IPS-20b (cell line): ENCODE measurements around the gene WBP2.
"Not testable (repeated sequence)": the region's sequence is repeated elsewhere in the genome, so short reads cannot be mapped to it uniquely, and the experiment has no call there.

Experiments
- H3K27ac ChIP-seq: one replicate; pipeline ENCODE4 v1.5.1; 2013; ENCODE audit warnings: low read length
- H3K27me3 ChIP-seq: 2 replicates; pipeline ENCODE4 v1.6.1; 2013; ENCODE audit warnings: mild to moderate bottlenecking, low read length, inconsistent platforms; ENCODE audit not compliant: insufficient read depth
- H3K36me3 ChIP-seq: 2 replicates; pipeline ENCODE4 v1.6.1; 2013; ENCODE audit warnings: low read depth, mild to moderate bottlenecking, inconsistent platforms, low read length, moderate library complexity; ENCODE audit not compliant: insufficient read depth
- H3K4me1 ChIP-seq: 2 replicates; pipeline ENCODE4 v1.6.1; 2013; ENCODE audit warnings: mild to moderate bottlenecking, control low read depth, inconsistent platforms, low read length, moderate library complexity; ENCODE audit not compliant: insufficient read depth
- H3K4me3 ChIP-seq: 2 replicates; pipeline ENCODE4 v1.5.1; 2013; ENCODE audit warnings: mild to moderate bottlenecking, low read length, inconsistent platforms
- H3K9ac ChIP-seq: 2 replicates; pipeline ENCODE4 v1.6.1; 2013; ENCODE audit warnings: low read depth, mild to moderate bottlenecking, inconsistent platforms, low read length, moderate library complexity
- H3K9me3 ChIP-seq: 2 replicates; pipeline ENCODE4 v1.6.1; 2013; ENCODE audit warnings: mild to moderate bottlenecking, low read depth, low read length, inconsistent platforms; ENCODE audit not compliant: insufficient read depth

WBP2 gene

GRCh38 chr17:75856062-75856756 lies 1.1 kb upstream of the WBP2 start:
- Histone ChIP-seq H3K9me3 (no peaks in the 10 kb centered on the region), H3K4me3 (peak overlapping the region; percentile 88), H3K27ac (peak overlapping the region; percentile 67), H3K36me3 (peaks cover 4% of the 10 kb centered on the region), H3K9ac (peak overlapping the region; percentile 86; the same call in 1 of the 2 replicates), H3K27me3 (no peaks in the 10 kb centered on the region), H3K4me1 (peaks cover 8% of the 10 kb centered on the region; the same call in 1 of the 2 replicates)

DNA sequence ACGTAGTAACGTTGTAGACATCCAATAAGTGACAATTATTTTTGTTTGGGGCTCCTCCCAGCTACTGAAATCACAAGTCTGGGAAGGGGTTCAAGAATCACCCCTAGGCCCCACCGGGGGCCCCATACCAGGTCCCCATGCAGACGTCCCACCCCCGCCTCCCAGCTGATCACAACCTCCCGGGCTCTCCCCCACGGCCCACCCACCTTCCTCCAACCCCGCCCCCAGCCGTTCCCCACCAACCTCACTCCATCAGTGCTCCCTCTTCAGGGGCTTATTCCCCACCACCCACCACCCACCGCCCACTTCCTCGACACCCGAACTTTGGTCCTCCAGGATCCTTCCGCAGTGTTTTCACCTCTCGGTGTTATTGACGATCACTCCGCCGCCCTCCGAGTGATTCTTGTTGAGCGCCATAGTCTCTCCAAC lies 240 bp downstream of the WBP2 start:
- Histone ChIP-seq H3K4me1 (peaks cover 8% of the 10 kb centered on the region; the same call in 1 of the 2 replicates), H3K4me3 (peak overlapping the region; percentile 88), H3K27me3 (no peaks in the 10 kb centered on the region), H3K27ac (no peak overlapping the region), H3K36me3 (peaks cover 14% of the 10 kb centered on the region), H3K9me3 (no peaks in the 10 kb centered on the region), H3K9ac (peak overlapping the region; percentile 64; the same call in 1 of the 2 replicates)

DNA sequence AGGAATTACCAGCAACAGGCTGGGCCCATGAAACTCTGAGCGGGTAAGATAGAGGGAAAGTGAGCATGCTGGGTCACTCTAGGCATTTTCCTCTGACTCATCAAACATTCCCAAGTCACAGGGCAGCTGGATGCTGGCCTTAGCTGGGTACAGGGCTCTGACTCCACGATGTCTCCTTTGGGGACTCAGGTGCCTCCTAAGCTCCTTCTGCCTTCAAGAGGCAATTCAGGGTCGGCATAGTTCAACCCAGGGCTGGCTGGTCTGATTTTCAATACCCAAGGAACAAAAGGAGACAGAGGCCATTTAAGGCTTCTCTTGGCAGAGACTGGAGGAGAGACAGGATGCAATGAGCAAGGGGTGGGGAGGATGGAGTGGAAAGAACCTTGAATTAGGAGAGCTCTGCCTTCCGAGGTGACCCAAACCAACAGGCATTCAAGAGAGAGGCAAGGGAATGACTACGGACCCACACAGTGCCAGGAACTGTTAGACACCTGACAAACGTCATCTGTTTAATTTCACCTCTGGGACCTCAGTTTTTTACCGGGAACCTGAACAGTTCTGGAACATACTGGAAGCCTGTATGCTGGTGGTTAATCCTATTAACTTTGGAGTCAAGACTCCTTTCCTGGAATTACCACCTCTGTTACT lies 910 bp downstream of the WBP2 start:
- H3K9ac ChIP-seq: peak overlapping the region; percentile 64; the same call in 1 of the 2 replicates
- no peaks in the 10 kb centered on the region for H3K9me3 ChIP-seq
- no peak overlapping the region for H3K27ac ChIP-seq
- peaks cover 21% of the 10 kb centered on the region for H3K36me3 ChIP-seq
- peaks cover 8% of the 10 kb centered on the region; the same call in 1 of the 2 replicates for H3K4me1 ChIP-seq
- H3K27me3 ChIP-seq: no peaks in the 10 kb centered on the region
- peak overlapping the region; percentile 88 for H3K4me3 ChIP-seq

- peaks cover 8% of the 10 kb centered on the region; the same call in 1 of the 2 replicates for H3K4me1 ChIP-seq
- no peaks in the 10 kb centered on the region for H3K9me3 ChIP-seq
- no peak overlapping the region for H3K9ac ChIP-seq
- no peak overlapping the region for H3K4me3 ChIP-seq
- H3K36me3 ChIP-seq: peaks cover 27% of the 10 kb centered on the region
- H3K27ac ChIP-seq: no peak overlapping the region
- no peaks in the 10 kb centered on the region for H3K27me3 ChIP-seq
Measured at GRCh38 chr17:75853433-75853832, 1.7 kb downstream of the WBP2 start.

DNA sequence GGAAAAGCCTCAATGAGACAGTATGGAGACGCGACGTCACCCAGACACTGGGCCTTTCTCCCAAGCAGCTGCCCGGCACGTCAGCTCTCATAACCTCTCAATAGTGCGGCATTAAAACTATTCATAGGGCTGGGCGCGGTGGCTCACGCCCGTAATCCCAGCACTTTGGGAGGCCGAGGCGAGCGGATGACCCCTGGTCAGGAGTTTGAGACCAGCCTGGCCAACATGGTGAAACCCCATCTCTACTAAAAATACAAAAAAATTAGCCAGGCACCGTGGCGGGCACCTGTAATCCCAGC lies 3.5 kb downstream of the WBP2 start:
- H3K4me3 ChIP-seq, H3K27ac ChIP-seq, H3K27me3 ChIP-seq, H3K9me3 ChIP-seq, H3K4me1 ChIP-seq, H3K9ac ChIP-seq: not testable (repeated sequence)
- peaks cover 44% of the 10 kb centered on the region for H3K36me3 ChIP-seq

- no peak overlapping the region for H3K4me3 ChIP-seq
- no peak overlapping the region for H3K27ac ChIP-seq
- no peak overlapping the region for H3K9ac ChIP-seq
- H3K9me3 ChIP-seq: no peaks in the 10 kb centered on the region
- peaks cover 5% of the 10 kb centered on the region; the same call in 1 of the 2 replicates for H3K4me1 ChIP-seq
- H3K36me3 ChIP-seq: peaks cover 49% of the 10 kb centered on the region
- no peaks in the 10 kb centered on the region for H3K27me3 ChIP-seq
Measured at GRCh38 chr17:75850928-75851692, 4.0 kb downstream of the WBP2 start.

DNA sequence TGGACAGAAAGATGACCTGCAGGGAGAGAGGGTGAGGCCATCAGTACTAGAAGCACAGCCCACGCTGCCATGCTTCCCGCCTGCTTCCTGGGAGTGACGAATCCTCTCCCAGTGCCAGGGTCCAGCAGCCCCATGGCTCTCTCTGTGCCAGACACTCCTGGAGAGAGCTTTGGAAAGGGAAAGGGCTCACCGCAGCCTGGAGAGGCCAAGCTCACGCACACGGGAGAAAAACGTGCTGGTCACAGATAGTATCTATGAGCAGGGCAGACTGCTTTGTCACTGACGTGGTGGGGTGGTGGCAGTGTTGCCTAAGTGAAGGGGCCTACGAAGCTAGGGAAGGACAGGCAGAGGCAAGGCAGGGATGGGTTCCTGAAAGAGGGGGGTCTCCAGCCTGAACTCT lies 5.4 kb downstream of the WBP2 start:
- no peaks in the 10 kb centered on the region for H3K9me3 ChIP-seq
- no peak overlapping the region for H3K27ac ChIP-seq
- H3K27me3 ChIP-seq: no peaks in the 10 kb centered on the region
- H3K9ac ChIP-seq: no peak overlapping the region
- peaks cover 11% of the 10 kb centered on the region; the same call in 1 of the 2 replicates for H3K4me1 ChIP-seq
- no peak overlapping the region for H3K4me3 ChIP-seq
- peaks cover 53% of the 10 kb centered on the region for H3K36me3 ChIP-seq

GRCh38 chr17:75849279-75849646 lies 5.9 kb downstream of the WBP2 start:
- Histone ChIP-seq H3K27ac (no peak overlapping the region), H3K4me1 (peaks cover 8% of the 10 kb centered on the region; the same call in 1 of the 2 replicates), H3K9me3 (no peaks in the 10 kb centered on the region), H3K4me3 (no peak overlapping the region), H3K9ac (no peak overlapping the region), H3K36me3 (peaks cover 53% of the 10 kb centered on the region), H3K27me3 (no peaks in the 10 kb centered on the region)

GRCh38 chr17:75848523-75849278 lies 6.4 kb downstream of the WBP2 start:
- H3K36me3 ChIP-seq: peaks cover 53% of the 10 kb centered on the region
- H3K9ac ChIP-seq: no peak overlapping the region
- H3K4me1 ChIP-seq: peaks cover 7% of the 10 kb centered on the region; the same call in 1 of the 2 replicates
- H3K9me3 ChIP-seq: no peaks in the 10 kb centered on the region
- H3K4me3 ChIP-seq: no peak overlapping the region
- H3K27me3 ChIP-seq: no peaks in the 10 kb centered on the region
- H3K27ac ChIP-seq: no peak overlapping the region

GRCh38 chr17:75847614-75848522 lies 7.3 kb downstream of the WBP2 start:
- no peaks in the 10 kb centered on the region for H3K27me3 ChIP-seq
- H3K36me3 ChIP-seq: peaks cover 53% of the 10 kb centered on the region
- peaks cover 7% of the 10 kb centered on the region; the same call in 1 of the 2 replicates for H3K4me1 ChIP-seq
- H3K9me3 ChIP-seq: no peaks in the 10 kb centered on the region
- H3K9ac ChIP-seq: no peak overlapping the region
- no peak overlapping the region for H3K27ac ChIP-seq
- no peak overlapping the region for H3K4me3 ChIP-seq
